ENCODE data around the gene ZNF280B.

DNA sequence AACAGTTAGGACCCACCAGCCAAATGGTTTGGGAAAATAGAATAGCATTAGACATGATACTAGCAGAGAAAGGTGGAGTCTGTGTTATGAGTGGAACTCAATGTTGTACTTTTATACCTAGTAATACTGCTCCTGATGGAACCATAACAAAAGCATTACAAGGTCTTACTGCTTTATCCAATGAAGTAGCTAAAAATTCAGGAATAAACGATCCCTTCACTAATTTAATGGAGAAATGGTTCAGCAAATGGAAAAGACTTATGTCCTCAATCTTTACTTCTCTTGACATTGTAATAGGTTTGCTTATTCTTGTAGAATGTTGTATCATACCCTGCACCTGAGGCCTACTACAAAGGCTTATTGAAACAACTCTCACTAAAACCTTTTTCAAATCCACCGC, 50.2 kb downstream of the ZNF280B start:
- TF ChIP-seq, protein P1, sequence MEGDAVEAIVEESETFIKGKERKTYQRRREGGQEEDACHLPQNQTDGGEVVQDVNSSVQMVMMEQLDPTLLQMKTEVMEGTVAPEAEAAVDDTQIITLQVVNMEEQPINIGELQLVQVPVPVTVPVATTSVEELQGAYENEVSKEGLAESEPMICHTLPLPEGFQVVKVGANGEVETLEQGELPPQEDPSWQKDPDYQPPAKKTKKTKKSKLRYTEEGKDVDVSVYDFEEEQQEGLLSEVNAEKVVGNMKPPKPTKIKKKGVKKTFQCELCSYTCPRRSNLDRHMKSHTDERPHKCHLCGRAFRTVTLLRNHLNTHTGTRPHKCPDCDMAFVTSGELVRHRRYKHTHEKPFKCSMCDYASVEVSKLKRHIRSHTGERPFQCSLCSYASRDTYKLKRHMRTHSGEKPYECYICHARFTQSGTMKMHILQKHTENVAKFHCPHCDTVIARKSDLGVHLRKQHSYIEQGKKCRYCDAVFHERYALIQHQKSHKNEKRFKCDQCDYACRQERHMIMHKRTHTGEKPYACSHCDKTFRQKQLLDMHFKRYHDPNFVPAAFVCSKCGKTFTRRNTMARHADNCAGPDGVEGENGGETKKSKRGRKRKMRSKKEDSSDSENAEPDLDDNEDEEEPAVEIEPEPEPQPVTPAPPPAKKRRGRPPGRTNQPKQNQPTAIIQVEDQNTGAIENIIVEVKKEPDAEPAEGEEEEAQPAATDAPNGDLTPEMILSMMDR (IDR thresholded peaks at IDR 0.05 in 8 of 11, conservative IDR thresholded peaks at IDR 0.05 in 3 of 11) = no peak
- no peak for TF ChIP-seq POLR2AphosphoS5 (IDR thresholded peaks at IDR 0.05)

Data from spleen (tissue), 7 donors.